Aorta (tissue), 5 donors: Measurements from ENCODE around the gene RPL6. TPM values are rescaled to one million over a fixed set of nuclear protein-coding genes. Genes with fewer than 3 reads are reported as not detected.
A peak's percentile ranks its signal among the peaks of the same experiment; 100 is the strongest.
"Not testable (repeated sequence)": the region's sequence is repeated elsewhere in the genome, so short reads cannot be mapped to it uniquely, and the experiment has no call there.

Experiments
- ATAC-seq: fragments of 200-7000 bp; cut with Tn5 transposase; one replicate; pipeline ENCODE4 v1.9.1; 2022; ENCODE audit warnings: moderate library complexity; ENCODE audit not compliant: low FRiP score
- DNase-seq, 2 donors: peaks; one replicate each; pipeline ENCODE4 v3.0.0-alpha.2; 2020
- H3K27ac ChIP-seq, 2 donors: one replicate each; pipeline ENCODE4 v1.5.1; 2013; ENCODE audit warnings: low read length in 2 of 2, mild to moderate bottlenecking in 2 of 2, moderate library complexity in 2 of 2, control low read depth in 1 of 2, inconsistent platforms in 1 of 2, low read depth in 1 of 2
- H3K27me3 ChIP-seq, 2 donors: one replicate each; pipeline ENCODE4 v1.6.1; 2013; ENCODE audit warnings: control low read depth in 1 of 2, low read length in 1 of 2, mild to moderate bottlenecking in 1 of 2, moderate library complexity in 1 of 2; ENCODE audit not compliant: insufficient read depth in 2 of 2, control insufficient read depth in 1 of 2
- H3K36me3 ChIP-seq, 2 donors: one replicate each; pipeline ENCODE4 v1.6.1; 2013; ENCODE audit warnings: control low read depth in 1 of 2, low read length in 1 of 2, mild to moderate bottlenecking in 1 of 2; ENCODE audit not compliant: insufficient read depth in 2 of 2, control insufficient read depth in 1 of 2
- H3K4me1 ChIP-seq, 2 donors: one replicate each; pipeline ENCODE4 v1.6.1; 2013; ENCODE audit warnings: low read length in 2 of 2, control low read depth in 1 of 2, mild to moderate bottlenecking in 1 of 2, moderate library complexity in 1 of 2; ENCODE audit not compliant: insufficient read depth in 2 of 2, control insufficient read depth in 1 of 2
- H3K4me3 ChIP-seq, 2 donors: one replicate each; pipeline ENCODE4 v1.5.1; 2013; ENCODE audit warnings: low read length in 2 of 2, control low read depth in 1 of 2, mild to moderate bottlenecking in 1 of 2
- H3K9me3 ChIP-seq: one replicate; pipeline ENCODE4 v1.6.1; 2013; ENCODE audit warnings: mild to moderate bottlenecking, low read length; ENCODE audit not compliant: control insufficient read depth
- WGBS, 2 donors: extraction: QIAGEN DNeasy Blood & Tissue Kit; methylation state at CpG; one replicate each; pipeline ENCODE4 v1.1.7; 2013; 5-methylcytosine and 5-hydroxymethylcytosine counted together
- intact Hi-C, 2 donors: fragments of 100-400 bp; cut with DNase I; formaldehyde crosslinking; loops; one replicate each; pipeline versions ENCODE4 v1.14.2 to v1.15.0; 2022
- polyA plus RNA-seq, 2 donors: library from polyadenylated mRNA; stranded (reverse); fragments of 200-250 nt; gene quantifications; one replicate each; pipeline ENCODE4 v1.2.3, GENCODE V29; 2013
- total RNA-seq, 2 donors: library from RNA; stranded (reverse); fragmentation: NEBNext Ultra II Directional; extraction: Animal tissue kit (Norgen Biotek cat#: 25700); gene quantifications; one replicate each; pipeline ENCODE4 v1.2.1, GENCODE V29; 2021
- donor health status: healthy with polysubstance abuse.
- donor health status: Bipolar disorder and iron deficiency.
- donor health status: DM: no; HTN: no; CAD: no.
- donor health status: DM: no; HTN: no; CAD: no.
- donor health status: DM: yes; HTN: yes; CAD: no.

Gene RPL6
- total and polyA plus RNA-seq, 4 donors, result 802 to 2,876 (median 1,293) TPM

- H3K9me3 ChIP-seq, result no peaks in the 10 kb centered on the region
- intact Hi-C loops, result no loop called here
- no peaks in the 10 kb centered on the region for H3K27me3 ChIP-seq
- no peaks in the 10 kb centered on the region for H3K36me3 ChIP-seq
- 59 to 69% methylated on average over 1 of the region's 1 CpG for WGBS, 2 donors
- ATAC-seq (no peak), DNase-seq (no peak)
- no peak overlapping the region for H3K4me3 ChIP-seq
- H3K27ac ChIP-seq, result no peak overlapping the region
- H3K4me1 ChIP-seq, result no peaks in the 10 kb centered on the region
Observed at GRCh38 chr12:112393328-112393727, 16.1 kb downstream of the RPL6 start.

- not testable (repeated sequence) for H3K27ac ChIP-seq, H3K27me3 ChIP-seq, H3K9me3 ChIP-seq, H3K4me1 ChIP-seq, H3K36me3 ChIP-seq, DNase-seq, ATAC-seq, H3K4me3 ChIP-seq
- WGBS, 2 donors, result 89 to 91% methylated on average over 2 to 3 of the region's 4 CpGs
- intact Hi-C loops, result loop anchor here (10.0 kb wide), 2 partner anchors 115 to 445 kb away; no protein-coding TSS in a partner anchor
Observed at GRCh38 chr12:112389922-112390654, 19.3 kb downstream of the RPL6 start.

GRCh38 chr12:112389228-112389627 lies 20.2 kb downstream of the RPL6 start:
- intact Hi-C loops, result loop anchor here (10.0 kb wide), 2 partner anchors 114 to 444 kb away; no protein-coding TSS in a partner anchor
- Histone ChIP-seq H3K4me1 (peaks cover 0 to 1% of the 10 kb centered on the region in 2 donors), H3K36me3 (no peaks in the 10 kb centered on the region), H3K9me3 (no peaks in the 10 kb centered on the region), H3K27ac (no peak overlapping the region), H3K4me3 (no peak overlapping the region), H3K27me3 (no peaks in the 10 kb centered on the region)
- no peak for DNase-seq
- 86 to 92% methylated on average over 4 of the region's 4 CpGs for WGBS, 2 donors
- no peak for ATAC-seq

- Histone ChIP-seq H3K4me1 (peaks cover 0 to 1% of the 10 kb centered on the region in 2 donors), H3K4me3 (no peak overlapping the region), H3K9me3 (no peaks in the 10 kb centered on the region), H3K27me3 (no peaks in the 10 kb centered on the region), H3K27ac (no peak overlapping the region), H3K36me3 (no peaks in the 10 kb centered on the region)
- intact Hi-C loops, result loop anchor here (10.0 kb wide), 2 partner anchors 112 to 442 kb away; no protein-coding TSS in a partner anchor
- WGBS, 2 donors, result 60 to 69% methylated on average over 3 of the region's 3 CpGs
- DNase-seq (no peak), ATAC-seq (no peak)
Observed at GRCh38 chr12:112386726-112387125, 22.7 kb downstream of the RPL6 start.

- WGBS, 2 donors, result 87% methylated on average over 11 of the region's 11 CpGs
- Histone ChIP-seq H3K9me3 (no peaks in the 10 kb centered on the region), H3K27me3 (no peaks in the 10 kb centered on the region), H3K4me1 (peaks cover 0 to 1% of the 10 kb centered on the region in 2 donors), H3K36me3 (no peaks in the 10 kb centered on the region), H3K4me3 (no peak overlapping the region), H3K27ac (no peak overlapping the region)
- DNase-seq, result no peak
- intact Hi-C loops, result loop anchor here (10.0 kb wide), 2 partner anchors 108 to 438 kb away; no protein-coding TSS in a partner anchor
- no peak for ATAC-seq
Observed at GRCh38 chr12:112382866-112383265, 26.5 kb downstream of the RPL6 start.

- DNase-seq, result peak; percentile 97 to 99
- peak; percentile 98 for ATAC-seq
- H3K27me3 ChIP-seq, result no peaks in the 10 kb centered on the region
- peak within 1 kb of the TSS; percentile 77 to 95 for H3K4me3 ChIP-seq
- H3K36me3 ChIP-seq, result no peaks in the 10 kb centered on the region
- H3K4me1 ChIP-seq, result peaks cover 0 to under 1% of the 10 kb centered on the region in 2 donors
- no peaks in the 10 kb centered on the region for H3K9me3 ChIP-seq
- intact Hi-C loops, result loop anchor here (10.0 kb wide), 2 partner anchors 107 to 437 kb away; no protein-coding TSS in a partner anchor
- peak within 1 kb of the TSS in 1 of 2 donors; percentile 58 for H3K27ac ChIP-seq
- WGBS, 2 donors, result 0 to 1% methylated on average over 65 to 106 of the region's 106 CpGs
Observed at GRCh38 chr12:112381883-112382796, 27.3 kb downstream of the RPL6 start, which contains the start of gene HECTD4. HECTD4 (minus strand) TSS chr12:112382431; CDS start chr12:112382128, 303 bp downstream.

- ATAC-seq, result peak; percentile 20
- H3K27ac ChIP-seq, result peak overlapping the region in 1 of 2 donors; percentile 58
Observed at GRCh38 chr12:112381406-112381882, 28.0 kb downstream of the RPL6 start.

GRCh38 chr12:112380663-112381405 lies 28.6 kb downstream of the RPL6 start:
- H3K4me3 ChIP-seq, result peak overlapping the region; percentile 77 to 95
- H3K27me3 ChIP-seq, result no peaks in the 10 kb centered on the region
- no peak for DNase-seq
- intact Hi-C loops, result loop anchor here (10.0 kb wide), 2 partner anchors 106 to 436 kb away; no protein-coding TSS in a partner anchor
- H3K27ac ChIP-seq, result no peak overlapping the region
- H3K36me3 ChIP-seq, result no peaks in the 10 kb centered on the region
- H3K4me1 ChIP-seq, result no peaks in the 10 kb centered on the region
- WGBS, 2 donors, result 51% methylated on average over 34 of the region's 34 CpGs
- no peaks in the 10 kb centered on the region for H3K9me3 ChIP-seq
- no peak for ATAC-seq

More at GRCh38 chr12:112381406-112381882, 28.0 kb downstream of the RPL6 start:
- no peaks in the 10 kb centered on the region for H3K27me3 ChIP-seq
- intact Hi-C loops, result loop anchor here (10.0 kb wide), 2 partner anchors 107 to 437 kb away; no protein-coding TSS in a partner anchor
- H3K9me3 ChIP-seq, result no peaks in the 10 kb centered on the region
- H3K36me3 ChIP-seq, result no peaks in the 10 kb centered on the region
- WGBS, 2 donors, result 0 to 2% methylated on average over 16 to 33 of the region's 33 CpGs
- no peak for DNase-seq
- peak overlapping the region; percentile 77 to 95 for H3K4me3 ChIP-seq
- H3K4me1 ChIP-seq, result no peaks in the 10 kb centered on the region
